NCI-H2081 (cell line): ENCODE results near the gene BNC2.
A peak's percentile ranks its signal among the peaks of the same experiment; 100 is the strongest.

Source experiments
- DNase-seq, 2 experiments: peaks; one replicate each; lab custom pipeline; 2025; lab: John Stamatoyannopoulos, UW

BNC2 gene

GRCh38 chr9:16869131-16869881, 1.2 kb downstream of the BNC2 start:
- DNase-seq: no peak

DNA sequence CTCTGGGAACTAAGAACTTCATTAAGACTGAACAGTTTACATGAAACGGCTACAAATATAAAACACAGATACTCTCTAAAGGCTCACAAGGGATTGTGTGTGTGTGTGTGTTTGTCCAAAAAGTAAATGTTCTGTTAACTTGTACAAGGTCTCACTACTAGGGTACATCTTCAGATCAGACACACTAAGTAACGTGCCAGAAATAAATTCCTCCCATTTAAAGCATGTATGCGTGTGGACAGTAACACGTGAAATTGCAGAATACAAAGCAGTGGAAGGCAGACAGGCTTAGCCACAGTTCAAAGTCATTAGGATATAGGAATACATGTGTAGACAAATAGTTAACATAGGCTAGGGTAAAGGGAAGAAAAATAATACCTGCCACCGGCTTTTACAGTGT, 1.8 kb downstream of the BNC2 start:
- no peak for DNase-seq

DNA sequence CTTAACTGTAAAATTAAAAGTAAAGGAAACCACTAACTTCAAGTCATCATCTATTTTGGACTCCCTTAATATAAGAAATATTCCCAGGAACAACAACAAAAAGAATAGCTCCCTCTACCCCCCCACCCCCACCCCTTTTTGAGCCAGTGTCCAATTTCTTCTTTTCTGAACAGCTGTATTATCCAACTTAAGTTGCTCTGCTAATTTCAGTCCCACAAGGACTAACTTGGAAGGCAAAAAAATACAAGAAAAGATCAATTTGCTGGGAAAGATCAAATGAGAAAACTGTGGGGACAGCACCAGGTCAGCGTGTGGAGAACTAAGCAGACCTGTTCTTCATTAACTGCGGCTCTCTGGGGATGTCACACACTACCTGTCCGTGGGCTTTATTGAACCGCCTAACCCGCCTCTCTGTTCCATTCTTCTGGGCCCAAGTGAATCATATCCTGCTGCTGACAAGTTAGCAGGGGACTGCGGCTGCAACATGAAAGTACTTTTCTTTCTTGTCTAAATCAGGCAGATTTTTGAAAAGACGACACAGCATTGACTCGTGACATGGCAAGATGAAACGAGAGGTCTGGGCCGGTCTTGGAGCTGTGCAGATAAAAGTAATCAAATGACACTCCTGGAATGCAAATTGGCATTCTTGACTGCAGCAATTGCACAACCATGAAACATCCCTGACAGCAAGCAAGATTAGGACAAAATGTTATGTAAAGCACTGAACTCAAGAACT, 2.7 kb downstream of the BNC2 start:
- no peak for DNase-seq

DNA sequence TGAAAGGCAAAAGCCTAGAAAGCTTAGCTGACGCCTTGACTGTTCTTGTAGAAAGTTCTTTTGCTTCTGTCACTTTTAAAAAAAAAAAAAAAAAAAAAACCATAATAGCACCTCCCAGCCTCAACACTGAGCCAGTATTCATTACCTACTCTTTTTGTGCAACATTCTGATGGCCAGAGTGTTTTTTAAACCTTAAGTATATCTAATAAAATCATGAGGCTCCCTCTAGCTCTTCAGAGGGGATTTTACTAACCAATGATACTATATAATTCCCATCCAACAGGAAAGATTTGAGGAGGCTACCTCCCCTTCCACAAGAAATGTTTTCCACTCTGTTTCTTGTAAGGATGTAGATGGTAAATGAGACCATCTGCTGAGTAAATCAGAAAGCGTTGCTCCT, 3.9 kb downstream of the BNC2 start:
- DNase-seq: no peak

GRCh38 chr9:16864649-16865434, 5.6 kb downstream of the BNC2 start:
- no peak for DNase-seq

- DNase-seq: no peak
These were observed 22.3 kb downstream of the BNC2 start for GRCh38 chr9:16848179-16848578.

DNA sequence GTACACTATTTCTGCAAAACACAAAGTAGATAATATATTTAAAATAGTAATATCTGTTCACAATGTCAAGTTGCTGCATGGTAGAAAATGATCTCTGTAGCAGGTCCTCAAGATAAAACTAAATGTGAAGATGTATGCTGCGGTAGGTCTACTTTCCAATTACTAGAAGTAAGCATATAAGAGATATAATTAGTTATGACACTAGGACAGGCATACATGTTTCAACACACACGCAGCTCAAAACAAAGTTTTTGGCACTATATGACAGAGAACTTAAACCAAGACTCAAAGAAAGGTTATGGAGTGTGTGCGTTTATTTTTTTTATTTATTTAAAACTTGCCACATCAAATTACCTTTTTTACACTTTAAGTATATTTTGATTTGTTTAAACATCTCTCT, 23.5 kb downstream of the BNC2 start:
- DNase-seq: no peak

DNA sequence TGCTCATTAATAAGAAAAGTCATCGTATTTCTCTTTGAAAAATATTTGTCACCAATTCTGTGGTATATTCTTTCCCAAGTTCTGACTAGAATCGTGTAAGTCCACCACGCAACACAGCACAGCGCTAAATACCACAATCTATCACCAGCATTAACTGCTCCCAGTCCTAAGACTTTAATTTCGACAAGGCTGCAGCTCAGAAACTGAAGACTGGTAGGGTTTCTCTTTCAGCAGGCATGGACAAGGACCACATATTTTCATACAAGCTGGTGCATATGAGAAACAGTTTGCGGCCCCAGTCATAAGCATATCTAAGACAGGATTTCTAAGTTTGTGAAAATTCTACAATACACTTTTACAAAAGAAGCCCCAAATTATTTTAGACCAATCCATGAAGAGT, 24.1 kb downstream of the BNC2 start:
- no peak for DNase-seq

DNA sequence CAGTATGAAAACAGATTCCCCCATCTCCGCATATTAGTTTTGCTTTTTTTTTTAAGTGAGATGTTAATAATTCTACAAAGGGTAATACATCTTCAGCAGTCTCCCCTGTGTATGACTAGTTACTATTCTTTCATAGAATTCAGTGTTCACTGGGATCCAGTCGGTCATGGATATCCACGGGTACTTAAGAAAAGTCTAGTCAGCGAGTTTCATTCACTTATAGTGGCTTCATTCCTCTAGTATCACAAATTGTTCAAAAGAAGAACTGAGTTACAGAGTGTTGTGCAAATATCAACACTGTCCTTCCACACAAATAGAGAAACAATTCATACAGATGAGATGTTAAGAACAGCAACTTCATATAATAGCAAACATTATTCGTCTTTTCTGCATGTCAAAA, 35.7 kb downstream of the BNC2 start:
- no peak for DNase-seq

- DNase-seq: no peak
These were observed 37.1 kb downstream of the BNC2 start for GRCh38 chr9:16833296-16833835.

GRCh38 chr9:16832101-16832500, 38.4 kb downstream of the BNC2 start:
- DNase-seq: no peak

DNA sequence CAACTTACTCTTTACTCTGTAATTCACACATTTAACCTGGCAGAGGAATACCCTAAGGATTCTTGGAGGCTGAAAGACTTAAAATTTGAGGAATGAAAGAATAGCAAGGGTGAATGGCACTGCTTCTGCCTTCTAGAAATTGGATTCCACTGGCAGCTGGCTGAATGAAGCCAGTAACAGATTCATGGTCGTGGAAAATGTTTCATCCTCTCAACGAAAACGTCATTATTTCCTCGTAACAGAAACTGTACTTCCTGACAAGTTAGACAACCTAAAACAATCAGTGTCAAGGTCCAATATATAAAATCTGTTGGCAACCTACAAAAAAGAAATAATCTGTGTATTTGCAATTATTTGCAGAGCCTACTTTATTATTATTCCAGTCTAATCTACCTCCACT, 39.7 kb downstream of the BNC2 start:
- no peak for DNase-seq

- DNase-seq: no peak
These were observed 41.9 kb downstream of the BNC2 start for GRCh38 chr9:16828340-16829281.

GRCh38 chr9:16825971-16826625, 44.4 kb downstream of the BNC2 start:
- no peak for DNase-seq

- no peak for DNase-seq
These were observed 45.1 kb downstream of the BNC2 start for GRCh38 chr9:16825331-16825725.

DNA sequence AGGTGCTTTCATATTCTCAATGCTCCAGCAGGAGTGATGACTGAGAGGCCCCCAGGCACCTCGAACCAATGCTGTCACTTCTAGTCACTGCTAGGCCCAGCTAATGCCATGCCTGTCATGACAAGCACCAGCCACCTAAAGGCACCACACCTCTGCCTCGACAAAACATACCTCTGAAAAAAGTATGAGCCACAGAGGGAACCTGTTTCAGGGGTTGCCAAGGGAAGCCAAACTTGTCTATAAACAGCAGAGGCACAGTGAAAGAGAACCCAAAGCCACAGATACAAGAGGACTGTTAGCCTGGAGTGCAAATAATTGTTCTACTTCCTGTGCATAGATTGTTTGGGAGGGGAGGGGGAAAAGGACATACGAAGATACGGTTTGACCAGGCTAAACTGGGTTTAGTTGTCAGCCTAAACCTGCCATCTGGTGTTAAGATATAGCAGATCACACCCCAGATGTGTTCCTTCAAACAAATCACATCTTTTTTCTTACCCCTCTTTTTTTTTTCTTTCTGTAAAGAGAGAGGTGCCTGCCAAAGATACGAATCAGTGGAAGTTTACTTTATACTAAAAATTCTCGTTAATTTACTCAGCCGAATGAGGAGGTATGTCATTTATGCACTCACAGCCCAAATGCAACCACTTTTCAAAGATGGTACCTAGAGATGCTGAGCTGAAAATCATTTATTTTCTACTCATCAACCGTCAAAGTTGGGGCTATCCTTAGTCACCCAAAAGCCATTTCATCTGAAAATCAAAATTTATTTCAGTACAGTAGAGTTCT, 45.7 kb downstream of the BNC2 start:
- DNase-seq: peak; percentile 41 to 73

DNA sequence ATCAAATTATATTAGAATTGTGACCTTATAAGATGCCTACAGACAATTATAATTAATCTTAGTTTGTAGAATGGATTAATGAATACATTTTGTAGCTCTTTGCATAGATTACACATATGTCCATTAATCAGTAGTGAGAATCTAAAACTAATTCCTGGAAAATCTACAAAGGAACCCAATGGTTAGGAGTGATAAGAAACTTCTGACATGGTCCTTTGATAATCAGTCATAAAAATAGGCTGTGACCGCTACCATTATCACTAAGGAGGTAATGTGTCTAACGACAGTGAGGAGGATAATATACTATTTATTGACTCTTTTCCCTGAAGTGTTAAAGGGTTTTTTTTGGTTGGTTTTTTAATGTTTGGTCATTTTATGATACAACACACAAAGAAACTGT, 46.6 kb downstream of the BNC2 start:
- no peak for DNase-seq

- no peak for DNase-seq
These were observed 49.1 kb downstream of the BNC2 start for GRCh38 chr9:16821344-16821743.

GRCh38 chr9:16817514-16817913, 53.0 kb downstream of the BNC2 start:
- DNase-seq: no peak

GRCh38 chr9:16817002-16817401, 53.5 kb downstream of the BNC2 start:
- no peak for DNase-seq
